ENCODE results near the gene STK10.

- TF ChIP-seq REST (IDR thresholded peaks at IDR 0.05; ENCODE audit: low read depth, low read length) (no peak), TAF1 (IDR thresholded peaks at IDR 0.05; ENCODE audit: borderline replicate concordance, low read depth, low read length) (no peak), CTCF (IDR thresholded peaks at IDR 0.05) (no peak), TCF12 (IDR thresholded peaks at IDR 0.05) (no peak), MAX (IDR thresholded peaks at IDR 0.05; ENCODE audit: low read depth) (no peak), EP300 (IDR thresholded peaks at IDR 0.05; ENCODE audit: borderline replicate concordance in 1 of 2, low read depth in 1 of 2, low read length in 1 of 2) (no peak), RFX5 (IDR thresholded peaks at IDR 0.05; ENCODE audit: low read length) (no peak)
Observed at GRCh38 chr5:172076761-172077244, 111.2 kb downstream of the STK10 start.
